Measurements from ENCODE around the gene C12orf57.

- TF ChIP-seq, protein P1, sequence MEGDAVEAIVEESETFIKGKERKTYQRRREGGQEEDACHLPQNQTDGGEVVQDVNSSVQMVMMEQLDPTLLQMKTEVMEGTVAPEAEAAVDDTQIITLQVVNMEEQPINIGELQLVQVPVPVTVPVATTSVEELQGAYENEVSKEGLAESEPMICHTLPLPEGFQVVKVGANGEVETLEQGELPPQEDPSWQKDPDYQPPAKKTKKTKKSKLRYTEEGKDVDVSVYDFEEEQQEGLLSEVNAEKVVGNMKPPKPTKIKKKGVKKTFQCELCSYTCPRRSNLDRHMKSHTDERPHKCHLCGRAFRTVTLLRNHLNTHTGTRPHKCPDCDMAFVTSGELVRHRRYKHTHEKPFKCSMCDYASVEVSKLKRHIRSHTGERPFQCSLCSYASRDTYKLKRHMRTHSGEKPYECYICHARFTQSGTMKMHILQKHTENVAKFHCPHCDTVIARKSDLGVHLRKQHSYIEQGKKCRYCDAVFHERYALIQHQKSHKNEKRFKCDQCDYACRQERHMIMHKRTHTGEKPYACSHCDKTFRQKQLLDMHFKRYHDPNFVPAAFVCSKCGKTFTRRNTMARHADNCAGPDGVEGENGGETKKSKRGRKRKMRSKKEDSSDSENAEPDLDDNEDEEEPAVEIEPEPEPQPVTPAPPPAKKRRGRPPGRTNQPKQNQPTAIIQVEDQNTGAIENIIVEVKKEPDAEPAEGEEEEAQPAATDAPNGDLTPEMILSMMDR (IDR thresholded peaks at IDR 0.05 in 2 of 3, conservative IDR thresholded peaks at IDR 0.05 in 1 of 3; ENCODE audit: control insufficient read depth in 2 of 3, extremely low read depth in 1 of 3, insufficient read depth in 1 of 3, low read depth in 3 of 3, low read length in 3 of 3): no peak
- TF ChIP-seq CHD2 (IDR thresholded peaks at IDR 0.05; ENCODE audit: borderline replicate concordance, low read depth, low read length) (no peak), EZH2 (IDR thresholded peaks at IDR 0.05; ENCODE audit: borderline replicate concordance, control insufficient read depth, low read depth, low read length) (no peak), HDAC6 (IDR thresholded peaks at IDR 0.05; ENCODE audit: unreplicated experiment) (no peak), POLR2A (IDR thresholded peaks at IDR 0.05; ENCODE audit: low read depth, low read length) (no peak; the same call in 1 of the 2 replicates)
Observed at GRCh38 chr12:6979021-6979420, 35.2 kb downstream of the C12orf57 start.

Measured in GM12878 (cell line).